HG02763 (cell line): Measurements from ENCODE around the gene MAST4.

ENCODE experiments used
- ATAC-seq: cut with Tn5 transposase; IDR thresholded peaks from one replicate; pipeline ENCODE4 v1.9.1; 2021; ENCODE audit warnings: mild to moderate bottlenecking, moderate library complexity; ENCODE audit not compliant: unreplicated experiment

Gene MAST4

DNA sequence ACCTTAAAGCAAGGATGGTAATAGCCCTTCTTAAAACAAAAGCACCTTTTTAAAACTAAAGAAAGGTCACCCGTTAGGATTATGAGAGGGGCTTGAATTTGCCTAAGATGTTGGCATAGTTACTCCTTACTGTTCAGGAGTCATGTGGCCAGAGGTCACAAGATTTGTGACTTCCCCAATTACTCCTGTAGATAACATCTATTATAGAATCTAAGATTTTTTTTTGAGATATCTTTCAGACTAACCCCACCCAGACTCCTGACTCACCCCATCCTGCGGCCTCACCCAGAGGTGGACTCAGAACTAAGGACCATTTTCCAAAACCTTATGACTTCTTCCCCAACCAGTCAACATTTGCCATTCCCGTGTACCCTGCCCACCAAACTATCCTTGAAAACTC is 598.0 kb downstream of the MAST4 start:
- ATAC-seq = no peak

DNA sequence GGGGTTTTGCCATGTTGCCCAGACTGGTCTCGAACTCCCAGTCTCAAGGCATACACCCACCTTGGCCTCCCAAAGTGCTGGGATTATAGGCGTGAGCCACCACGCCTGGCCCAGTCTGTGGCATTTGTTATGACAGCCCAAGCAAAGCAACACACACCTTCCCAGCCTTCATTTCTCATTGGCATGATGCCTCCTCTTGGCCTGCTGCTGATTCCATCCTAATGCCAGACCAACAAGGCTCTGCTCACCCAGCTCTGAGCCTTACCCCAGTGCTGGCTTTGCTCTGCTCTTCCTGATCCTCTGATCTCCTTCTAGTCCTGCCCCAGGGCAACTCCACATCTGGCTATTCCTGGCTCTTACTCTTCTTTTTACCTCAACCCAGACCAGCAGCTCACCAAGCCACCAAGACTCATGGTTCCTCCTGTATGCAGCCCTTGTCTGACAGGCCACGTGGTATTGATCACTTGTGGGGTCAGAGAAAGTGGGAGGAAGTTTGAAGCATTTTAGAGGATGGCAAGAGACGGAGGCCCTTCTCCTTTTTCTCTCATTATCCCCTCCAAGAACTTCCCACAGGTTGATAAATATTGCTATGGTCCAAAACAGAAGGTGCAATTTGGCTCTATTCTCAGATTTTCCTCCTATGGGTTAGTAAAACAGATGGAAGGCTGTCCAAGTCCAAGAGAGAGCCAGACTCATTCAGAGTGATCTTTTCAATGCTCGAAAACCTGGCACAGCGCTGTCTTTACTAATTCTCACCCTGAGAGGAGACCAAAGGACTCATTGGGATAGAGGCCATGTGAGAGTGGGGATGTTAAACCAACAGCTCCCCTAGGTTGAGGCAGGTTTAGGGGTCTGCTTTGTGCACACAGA is 599.4 kb downstream of the MAST4 start:
- ATAC-seq = peak; percentile 30

DNA sequence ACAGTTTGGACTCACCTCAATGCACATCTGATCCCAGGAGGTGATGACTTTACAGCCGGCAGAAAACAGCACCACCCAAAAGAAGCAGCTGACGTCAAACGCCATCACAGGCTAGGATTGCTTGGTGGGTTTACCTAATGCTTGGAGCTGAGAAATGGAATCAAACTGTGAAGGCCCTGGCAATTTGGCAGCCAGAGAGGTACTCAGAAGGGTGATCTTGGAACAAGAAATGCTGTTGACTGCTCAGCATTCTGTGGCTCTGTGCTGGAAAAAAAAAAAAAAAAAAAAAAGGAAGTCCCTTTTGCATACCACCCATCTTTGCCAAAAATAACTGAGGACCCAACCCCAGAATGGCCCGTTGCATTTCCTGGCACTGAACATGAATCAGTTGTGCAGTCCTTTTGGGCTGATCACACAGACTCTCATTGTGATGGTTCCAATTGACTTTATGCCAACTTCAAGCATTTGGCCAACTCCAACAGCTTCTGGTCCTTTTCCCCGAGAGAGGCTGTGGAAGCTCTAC is 600.4 kb downstream of the MAST4 start, which contains the start of gene CD180:
Gene CD180 (minus strand): TSS at position 263 of the 523 bp plus-strand sequence. CDS start 158 bp downstream, at position 105.
- peak; percentile 35 for ATAC-seq

DNA sequence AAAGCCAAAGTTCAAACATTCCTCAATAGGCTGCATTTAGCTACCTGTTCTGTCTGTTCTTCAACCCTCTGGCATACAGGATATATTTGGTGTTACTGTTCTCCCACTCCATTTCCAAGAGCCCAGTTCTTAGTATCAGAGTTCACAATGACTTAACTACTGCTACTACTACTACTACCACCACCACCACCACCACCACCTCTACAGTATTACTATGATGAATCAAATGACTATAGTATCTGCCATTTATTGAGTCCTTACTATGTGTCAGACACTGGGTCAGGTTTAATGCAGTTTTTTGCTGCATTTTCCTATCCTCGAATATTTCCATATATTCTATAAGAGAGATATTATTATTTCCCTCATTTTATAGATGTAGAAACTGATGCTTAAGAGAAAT is 601.3 kb downstream of the MAST4 start:
- no peak for ATAC-seq

DNA sequence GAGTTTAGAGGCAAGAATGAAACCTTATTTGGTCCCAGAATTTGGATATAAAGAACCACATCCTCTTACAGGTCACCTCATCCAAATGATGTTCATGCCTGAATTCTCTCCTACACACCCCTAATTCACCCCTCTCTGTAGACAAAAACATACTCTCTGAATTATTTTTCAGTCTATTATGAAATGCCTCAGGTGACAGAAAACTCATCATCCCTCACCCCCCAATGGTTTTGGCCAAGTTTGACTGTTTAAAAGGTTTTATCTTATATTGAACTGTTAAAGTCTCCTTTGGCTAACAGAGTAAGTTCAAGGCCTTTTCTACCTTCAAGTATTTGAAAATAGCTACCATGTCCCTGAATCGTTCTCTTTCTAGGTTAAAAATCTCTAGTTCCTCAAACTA is 602.7 kb downstream of the MAST4 start:
- no peak for ATAC-seq

DNA sequence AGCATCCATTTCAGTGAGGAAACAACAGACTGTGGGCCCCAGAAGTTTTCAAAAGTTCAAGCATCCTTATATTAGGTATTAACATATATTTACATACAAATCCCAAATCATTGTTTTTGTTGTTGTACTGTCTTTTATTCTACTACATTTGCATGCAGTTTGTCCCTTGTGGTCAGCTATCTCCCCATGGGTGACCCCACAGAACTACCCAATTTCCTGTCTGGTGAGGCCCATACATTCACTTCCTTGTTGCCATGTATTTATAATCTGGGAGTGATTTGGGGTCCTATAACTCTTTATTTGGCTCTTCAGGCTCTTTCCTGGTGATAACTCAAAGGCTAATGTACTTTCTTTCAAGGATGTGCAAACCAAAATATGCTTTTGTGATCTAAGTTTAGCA is 603.7 kb downstream of the MAST4 start:
- no peak for ATAC-seq

DNA sequence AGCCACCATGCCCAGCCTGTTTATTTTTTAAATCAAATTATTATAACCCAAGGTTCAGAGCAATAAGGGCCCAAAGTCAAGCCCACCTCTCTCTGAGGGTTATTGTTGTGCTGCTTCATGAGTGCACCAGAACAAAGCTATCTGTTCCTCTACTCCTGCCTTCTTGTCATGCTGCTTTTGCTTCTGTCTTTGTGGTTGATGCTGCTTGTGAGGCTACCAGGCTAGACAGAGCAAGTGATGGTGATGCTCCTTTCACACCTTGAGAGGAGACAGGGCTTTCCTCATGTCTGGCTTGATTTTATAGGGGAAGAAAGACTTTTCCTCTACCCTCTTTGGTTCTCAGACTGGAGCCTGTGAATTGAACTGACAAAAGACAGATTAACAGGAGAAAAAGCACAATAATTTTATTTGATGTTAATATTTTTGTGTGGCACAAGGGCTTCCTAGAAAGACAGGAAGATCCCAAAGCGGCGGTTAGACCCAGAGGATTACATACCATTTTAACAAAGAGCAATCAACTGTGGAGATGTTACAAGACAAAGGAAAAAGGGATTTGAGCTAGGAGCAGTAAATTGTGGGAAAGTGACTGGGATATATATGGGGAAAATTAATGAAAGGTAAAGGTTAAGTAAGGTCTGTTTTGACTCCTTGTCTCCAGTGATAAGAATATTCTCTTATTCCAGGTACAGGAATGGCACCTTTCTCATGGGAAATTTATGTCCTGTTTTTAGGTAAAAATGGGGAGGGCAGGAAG is 604.8 kb downstream of the MAST4 start:
- ATAC-seq = no peak

DNA sequence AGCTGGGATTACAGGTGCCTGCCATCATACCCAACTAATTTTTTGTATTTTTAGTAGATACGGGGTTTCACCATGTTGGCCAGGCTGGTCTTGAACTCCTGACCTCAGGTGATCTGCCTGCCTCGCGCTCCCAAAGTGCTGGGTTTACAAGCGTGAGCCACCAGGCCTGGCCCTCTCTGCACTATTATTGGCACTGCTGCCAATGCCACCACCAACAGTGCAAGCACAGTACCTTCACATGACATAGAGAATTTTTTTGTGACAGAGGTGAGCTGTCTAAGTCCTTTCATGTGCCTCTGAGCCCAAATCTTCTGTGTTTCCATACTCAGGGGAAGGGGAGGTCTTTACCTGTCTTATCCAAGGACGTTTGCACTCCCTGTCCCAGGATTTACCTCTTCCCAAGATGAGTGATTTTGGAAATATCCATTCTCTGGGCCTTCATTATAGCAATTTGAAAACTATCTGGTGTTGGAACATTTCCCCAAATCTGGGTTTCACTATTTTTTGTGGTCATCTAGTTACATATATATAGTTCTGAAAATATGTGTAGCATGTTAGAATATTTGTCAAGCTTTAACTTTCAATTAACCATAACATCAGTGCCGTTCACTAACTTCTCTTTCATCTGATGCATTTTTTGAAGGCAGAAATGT is 605.8 kb downstream of the MAST4 start:
- no peak for ATAC-seq

DNA sequence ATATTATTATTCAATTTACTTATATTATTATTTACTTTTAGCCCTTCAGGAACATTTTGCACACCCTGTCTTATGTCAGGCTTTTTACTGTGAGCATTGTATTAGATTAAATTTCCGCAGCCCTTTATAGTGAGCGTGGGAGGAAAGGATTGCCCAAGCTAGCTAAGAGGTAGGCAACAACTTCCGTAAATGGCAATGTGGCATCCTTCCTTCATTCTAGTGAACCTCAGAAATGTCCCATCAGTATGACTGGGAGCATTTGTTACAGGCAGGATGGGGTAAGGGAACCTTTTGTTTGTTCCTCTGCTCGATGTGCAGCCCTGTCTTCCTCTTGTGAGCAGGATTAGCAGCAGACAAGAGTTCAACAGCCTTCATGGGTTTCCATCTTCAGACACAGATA is 606.6 kb downstream of the MAST4 start:
- no peak for ATAC-seq

DNA sequence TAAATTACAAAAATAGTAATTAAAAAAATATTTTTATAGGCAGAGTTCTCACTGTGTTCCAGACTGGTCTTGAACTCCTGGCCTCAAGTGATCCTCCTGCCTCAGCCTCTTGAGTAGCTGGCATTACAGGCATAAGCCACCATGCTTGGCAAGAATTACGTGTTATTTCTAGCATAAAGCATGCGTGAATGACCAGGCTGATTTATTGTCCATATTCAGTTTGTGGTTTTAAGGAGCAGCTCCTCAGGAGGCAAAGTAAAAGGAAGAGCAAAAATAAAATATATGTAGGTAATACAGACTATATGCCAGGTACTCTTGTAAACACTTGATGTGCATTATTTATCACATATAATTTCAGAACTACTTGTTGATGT is 607.5 kb downstream of the MAST4 start:
- ATAC-seq = no peak

DNA sequence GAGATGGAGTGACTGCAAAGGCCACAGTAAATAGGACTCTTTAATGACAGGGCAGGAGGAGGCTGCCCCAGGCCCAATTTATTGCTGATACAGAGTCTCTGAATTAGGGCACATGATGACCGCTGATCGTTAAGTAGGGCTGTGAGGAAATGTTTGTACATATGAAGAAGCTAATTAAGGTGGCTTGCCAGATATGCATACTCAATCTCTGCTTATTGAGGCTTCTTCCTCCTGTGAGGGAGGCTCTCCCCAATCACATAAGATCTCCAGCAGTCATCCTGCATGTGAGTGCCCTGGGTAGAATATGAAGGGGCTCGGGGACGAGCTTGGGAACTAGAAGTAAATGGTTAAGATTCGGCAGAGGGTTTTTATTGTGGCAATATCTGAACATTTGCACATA is 608.6 kb downstream of the MAST4 start:
- no peak for ATAC-seq

DNA sequence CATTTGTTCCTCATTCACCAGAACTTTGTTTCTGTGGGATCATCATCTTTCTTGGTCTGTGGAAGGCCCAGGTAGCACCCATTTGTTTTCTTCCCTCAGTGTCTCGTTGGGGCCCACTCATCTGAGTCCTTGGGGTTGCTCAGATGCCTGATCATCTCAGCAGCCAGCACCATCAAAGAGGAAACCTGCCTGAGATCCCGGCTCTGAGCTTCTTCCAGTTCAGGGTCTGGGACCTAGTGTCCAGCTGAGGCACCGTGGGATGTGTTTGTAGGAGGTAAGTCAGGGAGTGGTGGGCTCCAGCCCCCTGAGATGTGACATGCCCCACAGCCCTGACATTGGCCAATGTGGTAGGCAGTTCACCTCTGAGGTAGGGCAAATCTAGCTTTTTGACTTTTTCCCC is 609.8 kb downstream of the MAST4 start:
- no peak for ATAC-seq

DNA sequence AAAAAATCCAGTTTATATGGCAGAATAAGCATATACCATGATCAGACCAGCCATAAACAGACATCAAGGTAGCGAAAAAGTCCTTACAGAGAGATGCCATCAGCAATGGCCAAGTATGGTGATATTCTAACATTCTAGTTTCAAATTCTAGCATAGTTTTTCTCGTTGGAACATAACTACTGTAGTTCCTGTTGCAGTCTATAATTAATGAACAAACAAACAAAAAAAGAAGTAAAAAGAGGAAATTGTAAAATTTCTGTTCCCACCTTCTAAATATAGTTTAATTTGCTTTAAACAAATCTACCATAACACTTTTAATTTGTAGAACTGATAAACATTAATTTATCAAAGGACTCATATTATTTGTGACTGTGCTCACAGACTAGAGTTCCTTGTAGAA is 610.3 kb downstream of the MAST4 start:
- peak; percentile 26 for ATAC-seq

DNA sequence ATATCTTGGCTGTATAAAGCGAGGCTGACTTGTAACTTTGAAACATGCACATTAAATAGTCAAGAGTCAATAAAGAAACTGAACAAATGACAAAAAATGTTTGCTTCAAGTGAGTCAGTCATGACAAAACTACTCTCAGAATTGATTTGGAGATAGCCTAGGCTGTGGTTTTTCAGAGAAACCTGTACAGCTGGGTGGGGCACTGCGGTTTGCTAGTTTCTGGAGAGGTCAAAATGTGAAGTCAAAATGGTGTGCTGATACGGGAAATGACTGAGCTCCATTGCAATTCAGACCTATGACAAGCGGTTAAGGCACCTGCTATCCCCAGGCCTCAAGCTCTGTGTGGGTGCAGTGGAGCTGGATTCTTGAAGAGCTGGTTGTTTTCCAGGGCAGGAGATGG is 610.7 kb downstream of the MAST4 start:
- peak; percentile 87 for ATAC-seq

DNA sequence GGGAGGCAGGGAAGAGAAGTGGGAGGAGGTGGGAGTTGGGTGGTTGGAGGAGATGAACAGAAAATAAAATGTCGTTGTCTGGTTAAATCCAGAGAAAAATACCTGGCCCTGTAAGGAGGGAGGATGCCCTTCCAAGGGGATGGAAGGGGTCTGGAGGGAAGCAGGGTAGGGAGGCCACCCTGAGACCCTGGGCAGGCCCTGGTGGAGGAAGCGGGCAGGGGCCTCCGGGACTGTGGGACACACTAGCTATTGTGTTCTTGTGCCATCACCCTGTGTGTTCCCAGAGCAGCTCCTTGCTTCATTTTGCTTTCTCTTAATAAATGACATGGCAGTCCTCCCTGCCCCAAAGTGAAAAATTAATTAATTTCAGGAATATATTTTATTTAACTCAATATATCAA is 612.2 kb downstream of the MAST4 start:
- no peak for ATAC-seq

DNA sequence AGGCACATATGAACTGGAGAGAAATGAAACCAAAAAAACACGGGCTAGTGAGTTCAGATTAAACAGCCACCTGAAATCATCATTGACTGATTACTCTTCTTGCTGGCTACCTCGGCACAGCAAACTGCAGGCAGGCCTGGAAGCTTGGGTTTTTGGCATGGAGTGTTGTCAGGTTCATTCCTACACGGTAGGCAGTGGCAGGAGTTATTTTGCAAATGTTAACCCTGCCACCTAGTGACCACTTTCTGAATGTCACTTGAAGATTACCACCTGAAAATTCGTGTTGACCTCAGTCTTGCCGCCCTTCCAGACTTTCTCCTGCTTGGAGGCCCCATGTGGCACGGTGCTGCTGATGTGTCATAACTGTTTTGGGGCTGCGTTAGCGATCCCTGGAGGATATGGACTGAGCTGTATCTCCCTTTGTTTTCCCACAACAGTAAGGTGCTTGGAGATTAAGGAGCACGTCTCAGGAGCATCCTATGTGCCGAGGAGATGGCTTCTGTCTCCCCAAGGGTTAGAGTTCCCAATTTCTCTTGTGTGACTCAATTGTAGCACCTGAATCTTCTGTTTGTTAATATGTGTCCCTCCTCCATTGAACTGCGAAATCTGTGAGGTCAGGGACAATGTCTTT is 613.1 kb downstream of the MAST4 start:
- ATAC-seq = peak; percentile 31

DNA sequence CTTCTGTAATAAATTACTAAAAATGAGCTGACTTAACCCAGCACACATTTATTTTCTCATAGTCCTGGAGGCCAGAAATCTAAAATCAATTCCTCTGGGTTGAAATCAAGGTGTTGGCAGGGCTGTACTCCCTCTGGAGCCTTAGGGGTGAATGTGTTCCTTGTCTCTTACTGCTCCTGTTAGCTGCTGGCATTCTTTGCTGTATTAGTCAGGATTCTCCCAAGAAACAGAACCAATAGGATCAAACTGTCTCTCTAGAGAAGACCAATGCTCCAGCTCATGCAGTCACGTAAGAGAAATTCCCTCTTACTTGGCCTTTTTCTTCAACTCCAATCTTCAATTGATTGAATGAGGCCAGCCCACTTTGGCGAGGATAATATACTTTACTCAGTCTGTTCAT is 615.7 kb downstream of the MAST4 start:
- no peak for ATAC-seq

DNA sequence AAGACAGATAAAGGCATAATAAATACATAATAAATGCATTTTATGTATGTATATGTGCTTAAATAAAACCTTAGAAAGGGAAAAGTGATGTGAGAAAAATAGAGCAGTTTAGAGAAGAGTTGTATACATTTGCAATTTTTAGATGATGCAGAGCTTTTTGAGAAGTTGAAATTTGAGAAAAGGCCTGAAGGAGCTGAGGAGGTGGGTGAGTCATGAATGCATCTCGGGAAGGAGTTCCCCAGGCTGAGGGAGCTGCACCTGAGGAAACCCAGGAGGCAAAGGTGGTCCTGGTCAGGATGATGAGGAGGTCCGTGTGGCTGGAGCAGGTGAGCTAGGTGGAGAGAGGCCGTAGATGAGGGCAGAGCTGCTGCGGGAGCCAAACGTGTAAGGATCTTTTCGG is 617.8 kb downstream of the MAST4 start:
- no peak for ATAC-seq

DNA sequence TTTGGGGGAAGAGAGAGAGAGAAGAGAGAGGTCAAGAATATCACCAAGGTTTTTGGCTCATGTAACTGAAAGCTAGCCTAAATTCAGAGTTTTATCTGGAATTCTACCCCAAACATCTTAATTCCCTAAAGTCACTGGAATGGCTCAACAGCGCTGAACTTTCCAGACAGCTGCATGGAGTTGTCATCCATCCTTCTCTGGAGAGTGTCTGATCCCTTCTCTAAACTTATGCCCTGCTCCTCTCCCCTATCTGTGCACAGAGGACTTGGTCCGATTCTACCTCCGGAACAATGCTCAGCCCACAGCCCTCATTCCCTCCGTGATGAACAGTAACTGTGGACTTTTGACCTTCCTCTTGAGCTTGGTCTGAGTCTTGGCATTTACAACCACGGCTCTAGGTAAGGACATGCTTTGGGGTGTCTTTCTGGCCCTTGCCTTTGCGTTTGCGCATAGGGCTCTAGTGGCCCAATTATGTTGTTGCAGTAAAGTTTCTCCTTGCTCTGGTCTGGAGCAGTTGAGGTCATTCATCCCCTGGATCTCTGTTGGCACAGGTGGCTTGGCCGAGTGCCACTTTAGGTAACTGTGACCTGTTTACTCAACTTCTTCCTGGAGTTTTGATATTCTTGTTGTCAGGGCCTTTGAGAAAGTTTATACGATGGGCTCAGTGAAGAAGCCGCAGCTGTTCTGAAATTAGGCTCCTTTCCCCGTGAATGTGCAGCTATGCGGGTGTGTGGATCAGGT is 618.7 kb downstream of the MAST4 start:
- ATAC-seq = no peak
